ENCODE measurements around the gene SMAD4. TPM values are rescaled to one million over a fixed set of nuclear protein-coding genes. Genes with fewer than 3 reads are reported as not detected.

Gene SMAD4
- total RNA-seq, 2 donors from 2014 or later: 214 to 225 TPM

- 40% methylated on average over 2 of the region's 2 CpGs for WGBS
- intact Hi-C loops (cut with DNase I): no loop called here
- H3K27ac ChIP-seq: no peak overlapping the region
- H3K27me3 ChIP-seq (replicated peaks; ENCODE audit: insufficient read depth): no peaks in the 10 kb centered on the region
- H3K9me3 ChIP-seq: no peaks in the 10 kb centered on the region
- TF ChIP-seq POLR2A (IDR thresholded peaks at IDR 0.05): no peak
- TF ChIP-seq, protein P1, sequence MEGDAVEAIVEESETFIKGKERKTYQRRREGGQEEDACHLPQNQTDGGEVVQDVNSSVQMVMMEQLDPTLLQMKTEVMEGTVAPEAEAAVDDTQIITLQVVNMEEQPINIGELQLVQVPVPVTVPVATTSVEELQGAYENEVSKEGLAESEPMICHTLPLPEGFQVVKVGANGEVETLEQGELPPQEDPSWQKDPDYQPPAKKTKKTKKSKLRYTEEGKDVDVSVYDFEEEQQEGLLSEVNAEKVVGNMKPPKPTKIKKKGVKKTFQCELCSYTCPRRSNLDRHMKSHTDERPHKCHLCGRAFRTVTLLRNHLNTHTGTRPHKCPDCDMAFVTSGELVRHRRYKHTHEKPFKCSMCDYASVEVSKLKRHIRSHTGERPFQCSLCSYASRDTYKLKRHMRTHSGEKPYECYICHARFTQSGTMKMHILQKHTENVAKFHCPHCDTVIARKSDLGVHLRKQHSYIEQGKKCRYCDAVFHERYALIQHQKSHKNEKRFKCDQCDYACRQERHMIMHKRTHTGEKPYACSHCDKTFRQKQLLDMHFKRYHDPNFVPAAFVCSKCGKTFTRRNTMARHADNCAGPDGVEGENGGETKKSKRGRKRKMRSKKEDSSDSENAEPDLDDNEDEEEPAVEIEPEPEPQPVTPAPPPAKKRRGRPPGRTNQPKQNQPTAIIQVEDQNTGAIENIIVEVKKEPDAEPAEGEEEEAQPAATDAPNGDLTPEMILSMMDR (IDR thresholded peaks at IDR 0.05): no peak
- TF ChIP-seq POLR2AphosphoS5 (IDR thresholded peaks at IDR 0.05): no peak
- H3K4me3 ChIP-seq: no peak overlapping the region
- no peak for DNase-seq (ENCODE audit: low spot score)
- H3K36me3 ChIP-seq: no peaks in the 10 kb centered on the region
- H3K4me1 ChIP-seq (replicated peaks): no peaks in the 10 kb centered on the region
These were observed 52.7 kb downstream of the SMAD4 start for GRCh38 chr18:51082571-51083267.

DNA sequence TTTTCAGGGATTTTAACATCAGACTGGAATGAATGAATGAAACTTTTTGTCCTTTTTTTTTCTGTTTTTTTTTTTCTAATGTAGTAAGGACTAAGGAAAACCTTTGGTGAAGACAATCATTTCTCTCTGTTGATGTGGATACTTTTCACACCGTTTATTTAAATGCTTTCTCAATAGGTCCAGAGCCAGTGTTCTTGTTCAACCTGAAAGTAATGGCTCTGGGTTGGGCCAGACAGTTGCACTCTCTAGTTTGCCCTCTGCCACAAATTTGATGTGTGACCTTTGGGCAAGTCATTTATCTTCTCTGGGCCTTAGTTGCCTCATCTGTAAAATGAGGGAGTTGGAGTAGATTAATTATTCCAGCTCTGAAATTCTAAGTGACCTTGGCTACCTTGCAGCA, 53.4 kb downstream of the SMAD4 start:
- H3K9me3 ChIP-seq: no peaks in the 10 kb centered on the region
- H3K4me1 ChIP-seq (replicated peaks): no peaks in the 10 kb centered on the region
- no peaks in the 10 kb centered on the region for H3K27me3 ChIP-seq (replicated peaks; ENCODE audit: insufficient read depth)
- intact Hi-C loops (cut with DNase I): no loop called here
- no peak overlapping the region for H3K27ac ChIP-seq
- H3K36me3 ChIP-seq: no peaks in the 10 kb centered on the region
- WGBS: 83% methylated on average over 1 of the region's 1 CpG
- TF ChIP-seq POLR2A (IDR thresholded peaks at IDR 0.05) (no peak), POLR2AphosphoS5 (IDR thresholded peaks at IDR 0.05) (no peak)
- TF ChIP-seq, protein P1 (IDR thresholded peaks at IDR 0.05): no peak
- DNase-seq (ENCODE audit: low spot score): no peak
- H3K4me3 ChIP-seq: no peak overlapping the region

- H3K4me1 ChIP-seq (replicated peaks): no peaks in the 10 kb centered on the region
- DNase-seq (ENCODE audit: low spot score): no peak
- TF ChIP-seq POLR2AphosphoS5 (IDR thresholded peaks at IDR 0.05) (no peak), POLR2A (IDR thresholded peaks at IDR 0.05) (no peak)
- TF ChIP-seq, protein P1 (IDR thresholded peaks at IDR 0.05): no peak
- H3K9me3 ChIP-seq: no peaks in the 10 kb centered on the region
- intact Hi-C loops (cut with DNase I): no loop called here
- H3K27ac ChIP-seq: no peak overlapping the region
- no peaks in the 10 kb centered on the region for H3K36me3 ChIP-seq
- WGBS: 97% methylated on average over 1 of the region's 1 CpG
- H3K27me3 ChIP-seq (replicated peaks; ENCODE audit: insufficient read depth): no peaks in the 10 kb centered on the region
- no peak overlapping the region for H3K4me3 ChIP-seq
These were observed 58.4 kb downstream of the SMAD4 start for GRCh38 chr18:51088410-51088809.

- intact Hi-C loops (cut with DNase I): no loop called here
These were observed 59.7 kb downstream of the SMAD4 start for GRCh38 chr18:51089691-51090090.

More at GRCh38 chr18:51089691-51090090, 59.7 kb downstream of the SMAD4 start:
- no peaks in the 10 kb centered on the region for H3K9me3 ChIP-seq
- no peak overlapping the region for H3K4me3 ChIP-seq
- 83% methylated on average over 4 of the region's 4 CpGs for WGBS
- TF ChIP-seq POLR2AphosphoS5 (IDR thresholded peaks at IDR 0.05) (no peak), POLR2A (IDR thresholded peaks at IDR 0.05) (no peak)
- TF ChIP-seq, protein P1 (IDR thresholded peaks at IDR 0.05): no peak
- H3K27me3 ChIP-seq (replicated peaks; ENCODE audit: insufficient read depth): no peaks in the 10 kb centered on the region
- H3K27ac ChIP-seq: no peak overlapping the region
- H3K36me3 ChIP-seq: no peaks in the 10 kb centered on the region
- no peak for DNase-seq (ENCODE audit: low spot score)
- no peaks in the 10 kb centered on the region for H3K4me1 ChIP-seq (replicated peaks)
